Measurements from ENCODE around the gene FGF22. TPM values are rescaled to one million over a fixed set of nuclear protein-coding genes. Genes with fewer than 3 reads are reported as not detected.

FGF22 gene
- polyA plus RNA-seq, 1 donor from 2014 or later, result 0.48 TPM

- H3K27ac ChIP-seq (ENCODE audit: low read length), result no peak overlapping the region
- H3K36me3 ChIP-seq (ENCODE audit: insufficient read depth, low read length), result no peaks in the 10 kb centered on the region
- no peaks in the 10 kb centered on the region for H3K9me2 ChIP-seq (ENCODE audit: insufficient read depth, low read length)
Measured at GRCh38 chr19:618247-618619, 21.4 kb upstream of the FGF22 start.

GRCh38 chr19:618674-619285 is 20.9 kb upstream of the FGF22 start:
- Histone ChIP-seq H3K27me3 (ENCODE audit: insufficient read depth, low read depth, low read length) (no peaks in the 10 kb centered on the region), H2AFZ (ENCODE audit: low read depth, low read length) (no peak overlapping the region), H3K9ac (ENCODE audit: low read length) (no peak overlapping the region), H3K36me3 (ENCODE audit: insufficient read depth, low read length) (no peaks in the 10 kb centered on the region), H3K4me2 (ENCODE audit: low read length) (no peak overlapping the region), H3K9me3 (ENCODE audit: low read length) (no peaks in the 10 kb centered on the region), H3K9me2 (ENCODE audit: insufficient read depth, low read length) (no peaks in the 10 kb centered on the region), H3K27ac (ENCODE audit: low read length) (no peak overlapping the region), H3K79me2 (replicated peaks; ENCODE audit: insufficient read depth, low read length) (no peaks in the 10 kb centered on the region), H3K4me3 (ENCODE audit: low read length) (no peak overlapping the region), H4K20me1 (ENCODE audit: insufficient read depth) (no peaks in the 10 kb centered on the region), H3F3A (ENCODE audit: insufficient read depth, low read length, poor library complexity, severe bottlenecking) (no peaks in the 10 kb centered on the region)
- no peak for TF ChIP-seq TAF1 (IDR thresholded peaks at IDR 0.05; ENCODE audit: low read depth)
- no peak for TF ChIP-seq REST (IDR thresholded peaks at IDR 0.05; ENCODE audit: borderline replicate concordance)
- no peak for TF ChIP-seq EZH2 (IDR thresholded peaks at IDR 0.05; ENCODE audit: borderline replicate concordance, insufficient read depth, low read length, poor library complexity, severe bottlenecking)
- no peak for TF ChIP-seq SMC3 (conservative IDR thresholded peaks at IDR 0.05; ENCODE audit: poor library complexity)
- TF ChIP-seq EP300 (conservative IDR thresholded peaks at IDR 0.05; ENCODE audit: poor library complexity, severe bottlenecking), result no peak

More at GRCh38 chr19:618247-618619, 21.4 kb upstream of the FGF22 start:
- no peak for TF ChIP-seq POLR2AphosphoS5 (IDR thresholded peaks at IDR 0.05)
- TF ChIP-seq EP300 (conservative IDR thresholded peaks at IDR 0.05; ENCODE audit: poor library complexity, severe bottlenecking), result no peak
- TF ChIP-seq EZH2 (IDR thresholded peaks at IDR 0.05; ENCODE audit: borderline replicate concordance, insufficient read depth, low read length, poor library complexity, severe bottlenecking), result no peak
- no peak for TF ChIP-seq RAD21 (conservative IDR thresholded peaks at IDR 0.05)
- no peak for TF ChIP-seq REST (IDR thresholded peaks at IDR 0.05; ENCODE audit: borderline replicate concordance)
- no peak for TF ChIP-seq CTCF (IDR thresholded peaks at IDR 0.05; ENCODE audit: poor library complexity, severe bottlenecking)
- TF ChIP-seq TAF1 (IDR thresholded peaks at IDR 0.05; ENCODE audit: low read depth), result no peak
- no peak for TF ChIP-seq MXI1 (conservative IDR thresholded peaks at IDR 0.05; ENCODE audit: poor library complexity, severe bottlenecking)
- no peak for TF ChIP-seq SMC3 (conservative IDR thresholded peaks at IDR 0.05; ENCODE audit: poor library complexity)
- H2AFZ ChIP-seq (ENCODE audit: low read depth, low read length), result no peak overlapping the region
- no peaks in the 10 kb centered on the region for H4K20me1 ChIP-seq (ENCODE audit: insufficient read depth)
- no peaks in the 10 kb centered on the region for H3K9me3 ChIP-seq (ENCODE audit: low read length)
- H3K79me2 ChIP-seq (replicated peaks; ENCODE audit: insufficient read depth, low read length), result no peaks in the 10 kb centered on the region
- no peak overlapping the region for H3K4me3 ChIP-seq (ENCODE audit: low read length)
- no peaks in the 10 kb centered on the region for H3F3A ChIP-seq (ENCODE audit: insufficient read depth, low read length, poor library complexity, severe bottlenecking)
- H3K9ac ChIP-seq (ENCODE audit: low read length), result no peak overlapping the region
- H3K27me3 ChIP-seq (ENCODE audit: insufficient read depth, low read depth, low read length), result no peaks in the 10 kb centered on the region
- H3K4me2 ChIP-seq (ENCODE audit: low read length), result no peak overlapping the region
